B cell (primary cell): Measurements from ENCODE around the gene ZFP64.

Experiments
- EZH2 ChIP-seq: IDR thresholded peaks from 2 replicates; pipeline ENCODE4 v1.6.1; 2012; ENCODE audit warnings: borderline replicate concordance, low read depth, mild to moderate bottlenecking, moderate library complexity, low read length; ENCODE audit not compliant: insufficient read depth, poor library complexity, severe bottlenecking
- TF ChIP-seq, protein P1 (sequence below): fragments of 200-600 bp; IDR thresholded peaks from one replicate; pipeline ENCODE4 v1.8.0; 2022; ENCODE audit warnings: antibody characterized with exemption, mild to moderate bottlenecking

DNA sequence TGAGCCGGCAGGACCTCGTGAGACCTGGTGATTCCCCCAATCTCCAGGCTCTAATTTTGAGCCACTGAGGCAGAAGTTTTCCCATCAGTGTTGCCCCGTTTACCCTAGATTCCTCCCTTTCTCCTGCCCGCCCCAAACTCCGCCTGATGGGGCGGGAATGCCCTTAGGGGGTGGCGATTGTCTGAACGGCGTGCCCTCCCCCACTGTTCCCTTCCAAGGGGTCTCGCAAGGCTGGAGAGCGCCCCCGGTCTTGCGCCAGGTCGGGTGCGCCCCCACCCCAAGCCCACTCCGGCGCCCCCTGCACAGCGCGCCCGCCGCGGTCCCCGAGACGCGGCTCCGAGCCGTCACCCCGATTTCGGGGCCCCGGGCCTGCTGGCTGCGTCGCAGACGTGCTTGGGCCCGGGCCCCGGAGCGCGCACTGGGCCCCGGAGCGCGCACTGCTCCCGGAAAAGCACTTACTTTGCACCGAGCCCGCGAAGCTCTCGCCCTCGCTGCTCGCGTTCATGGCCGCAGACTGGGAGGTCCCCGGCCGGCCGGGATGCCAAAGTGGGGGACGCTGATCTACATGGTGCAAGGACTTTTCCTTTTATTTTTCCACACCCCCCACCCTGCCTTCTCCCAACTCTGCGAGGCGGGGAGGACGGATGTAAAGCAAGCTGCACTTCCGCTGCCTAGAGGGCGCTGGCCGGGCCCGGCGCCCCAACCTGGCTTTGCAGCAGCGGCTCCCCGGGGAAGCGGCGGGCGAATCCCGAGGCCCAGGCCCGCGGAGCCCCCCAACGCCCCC lies at the start of gene ZFP64:
- TF ChIP-seq, protein P1, sequence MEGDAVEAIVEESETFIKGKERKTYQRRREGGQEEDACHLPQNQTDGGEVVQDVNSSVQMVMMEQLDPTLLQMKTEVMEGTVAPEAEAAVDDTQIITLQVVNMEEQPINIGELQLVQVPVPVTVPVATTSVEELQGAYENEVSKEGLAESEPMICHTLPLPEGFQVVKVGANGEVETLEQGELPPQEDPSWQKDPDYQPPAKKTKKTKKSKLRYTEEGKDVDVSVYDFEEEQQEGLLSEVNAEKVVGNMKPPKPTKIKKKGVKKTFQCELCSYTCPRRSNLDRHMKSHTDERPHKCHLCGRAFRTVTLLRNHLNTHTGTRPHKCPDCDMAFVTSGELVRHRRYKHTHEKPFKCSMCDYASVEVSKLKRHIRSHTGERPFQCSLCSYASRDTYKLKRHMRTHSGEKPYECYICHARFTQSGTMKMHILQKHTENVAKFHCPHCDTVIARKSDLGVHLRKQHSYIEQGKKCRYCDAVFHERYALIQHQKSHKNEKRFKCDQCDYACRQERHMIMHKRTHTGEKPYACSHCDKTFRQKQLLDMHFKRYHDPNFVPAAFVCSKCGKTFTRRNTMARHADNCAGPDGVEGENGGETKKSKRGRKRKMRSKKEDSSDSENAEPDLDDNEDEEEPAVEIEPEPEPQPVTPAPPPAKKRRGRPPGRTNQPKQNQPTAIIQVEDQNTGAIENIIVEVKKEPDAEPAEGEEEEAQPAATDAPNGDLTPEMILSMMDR: peak; percentile 68
- TF ChIP-seq EZH2: no peak
